ENCODE results near the gene LAMA3. TPM values are rescaled to one million over a fixed set of nuclear protein-coding genes. Genes with fewer than 3 reads are reported as not detected.

LAMA3 gene
- total and polyA plus RNA-seq, 9 donors, result 2.3 to 8.7 (median 3.6) TPM

DNA sequence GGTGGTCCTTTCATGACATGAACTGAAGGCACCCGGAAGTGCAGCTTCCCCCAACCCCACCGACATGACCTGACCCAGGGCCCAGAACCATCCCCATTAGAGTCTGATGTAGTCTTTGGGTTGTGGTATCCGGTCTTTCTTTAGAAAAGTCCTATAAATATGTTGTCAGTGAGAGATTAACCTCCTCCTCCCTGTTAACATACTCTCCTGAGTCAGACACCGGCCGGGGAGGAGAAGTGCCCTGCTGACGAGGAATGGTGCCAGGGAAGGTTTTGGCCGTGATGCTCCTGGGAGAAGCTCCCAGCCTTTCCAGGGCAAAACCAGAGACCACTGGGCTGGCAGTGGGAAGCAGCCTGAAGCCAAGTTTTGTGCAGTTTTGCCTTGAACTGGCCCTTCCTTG is 109.0 kb downstream of the LAMA3 start:
- DNase-seq, result no peak
- no peak overlapping the region for H3K27ac ChIP-seq (ENCODE audit: low read length)
- 67% methylated on average over 4 of the region's 7 CpGs for WGBS (ENCODE audit: insufficient coverage)
- H3K4me3 ChIP-seq (ENCODE audit: low read length), result no peak overlapping the region
- H3K4me1 ChIP-seq (ENCODE audit: control insufficient read depth, insufficient read depth, low read length), result no peaks in the 10 kb centered on the region
- H3K36me3 ChIP-seq (ENCODE audit: control insufficient read depth, insufficient read depth, low read length), result no peaks in the 10 kb centered on the region
- H3K9me3 ChIP-seq (replicated peaks; ENCODE audit: control insufficient read depth, low read depth, low read length), result no peaks in the 10 kb centered on the region
- H3K27me3 ChIP-seq (ENCODE audit: control insufficient read depth, insufficient read depth, low read length), result peaks cover 2% of the 10 kb centered on the region

DNA sequence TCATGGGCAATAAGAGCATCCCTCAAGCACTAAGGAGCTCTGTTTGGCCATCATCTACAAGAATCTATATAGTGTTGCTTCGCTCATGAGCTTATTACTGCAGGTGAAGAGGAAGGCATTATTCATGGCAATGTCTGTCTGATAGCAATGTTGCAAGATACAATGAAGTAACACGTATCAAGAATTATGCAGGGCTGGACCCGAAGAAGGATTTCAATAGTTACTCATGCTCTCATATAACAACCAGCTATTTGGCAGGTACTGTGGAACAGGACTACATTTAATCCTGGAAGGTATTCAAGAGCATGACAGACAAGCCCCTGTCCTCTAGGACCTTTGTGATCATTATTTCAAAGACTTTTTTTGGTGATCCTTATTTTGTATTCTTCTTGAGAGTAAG is 109.6 kb downstream of the LAMA3 start:
- no peaks in the 10 kb centered on the region for H3K9me3 ChIP-seq (replicated peaks; ENCODE audit: control insufficient read depth, low read depth, low read length)
- WGBS (ENCODE audit: insufficient coverage), result no CpG with 5 or more reads among the region's 3 CpGs

DNA sequence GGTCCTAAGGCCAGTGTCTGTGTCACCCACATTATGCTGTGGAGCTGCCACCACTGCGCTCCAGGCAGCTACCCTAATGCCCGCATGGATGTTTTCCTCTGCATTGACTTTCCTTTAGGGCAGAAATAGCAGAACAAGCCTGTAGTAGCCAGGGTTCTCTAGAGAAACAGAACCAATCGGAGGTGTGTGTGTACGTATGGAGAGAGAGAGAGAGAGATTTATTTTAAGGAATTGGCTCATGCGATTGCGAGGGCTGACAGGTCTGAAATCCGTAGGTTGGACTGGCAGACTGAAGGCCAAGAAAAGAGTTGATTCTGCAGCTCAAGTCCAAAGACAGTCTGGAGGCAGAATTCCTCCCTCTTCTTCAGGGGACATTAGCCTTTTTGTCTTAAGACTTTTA is 110.3 kb downstream of the LAMA3 start:
- no peaks in the 10 kb centered on the region for H3K36me3 ChIP-seq (ENCODE audit: control insufficient read depth, insufficient read depth, low read length)
- no peak overlapping the region for H3K4me3 ChIP-seq (ENCODE audit: low read length)
- 78% methylated on average over 6 of the region's 7 CpGs for WGBS (ENCODE audit: insufficient coverage)
- H3K9me3 ChIP-seq (replicated peaks; ENCODE audit: control insufficient read depth, low read depth, low read length), result no peaks in the 10 kb centered on the region
- no peak overlapping the region for H3K27ac ChIP-seq (ENCODE audit: low read length)
- H3K27me3 ChIP-seq (ENCODE audit: control insufficient read depth, insufficient read depth, low read length), result peaks cover 2% of the 10 kb centered on the region
- no peak for DNase-seq
- no peaks in the 10 kb centered on the region for H3K4me1 ChIP-seq (ENCODE audit: control insufficient read depth, insufficient read depth, low read length)

More for the DNA sequence above, 109.6 kb downstream of the LAMA3 start:
- Histone ChIP-seq H3K4me1 (ENCODE audit: control insufficient read depth, insufficient read depth, low read length) (no peaks in the 10 kb centered on the region), H3K4me3 (ENCODE audit: low read length) (no peak overlapping the region), H3K27ac (ENCODE audit: low read length) (no peak overlapping the region), H3K36me3 (ENCODE audit: control insufficient read depth, insufficient read depth, low read length) (no peaks in the 10 kb centered on the region), H3K27me3 (ENCODE audit: control insufficient read depth, insufficient read depth, low read length) (peaks cover 2% of the 10 kb centered on the region)
- DNase-seq, result peak; percentile 43

DNA sequence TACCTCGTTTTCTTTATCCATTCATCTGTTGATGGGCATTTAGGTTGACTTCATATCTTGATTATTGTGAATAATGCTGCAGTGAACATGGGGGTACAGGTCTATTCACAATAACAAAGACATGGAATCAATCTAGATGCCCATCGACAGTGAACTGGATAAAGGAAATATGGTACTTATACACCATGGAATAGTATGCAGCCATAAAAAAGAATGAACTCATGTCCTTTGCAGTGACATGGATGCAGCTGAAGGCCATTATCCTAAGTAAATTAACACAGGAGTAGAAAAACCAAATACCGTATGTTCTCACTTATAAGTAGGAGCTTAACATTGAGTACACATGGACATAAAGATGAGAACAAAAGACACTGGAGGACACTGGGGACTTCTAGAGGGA is 111.6 kb downstream of the LAMA3 start:
- WGBS (ENCODE audit: insufficient coverage), result no CpG with 5 or more reads among the region's 3 CpGs
- Histone ChIP-seq H3K9me3 (replicated peaks; ENCODE audit: control insufficient read depth, low read depth, low read length) (no peaks in the 10 kb centered on the region), H3K27me3 (ENCODE audit: control insufficient read depth, insufficient read depth, low read length) (peaks cover 2% of the 10 kb centered on the region), H3K4me3 (ENCODE audit: low read length) (no peak overlapping the region), H3K4me1 (ENCODE audit: control insufficient read depth, insufficient read depth, low read length) (no peaks in the 10 kb centered on the region), H3K27ac (ENCODE audit: low read length) (no peak overlapping the region), H3K36me3 (ENCODE audit: control insufficient read depth, insufficient read depth, low read length) (no peaks in the 10 kb centered on the region)
- DNase-seq, result no peak

DNA sequence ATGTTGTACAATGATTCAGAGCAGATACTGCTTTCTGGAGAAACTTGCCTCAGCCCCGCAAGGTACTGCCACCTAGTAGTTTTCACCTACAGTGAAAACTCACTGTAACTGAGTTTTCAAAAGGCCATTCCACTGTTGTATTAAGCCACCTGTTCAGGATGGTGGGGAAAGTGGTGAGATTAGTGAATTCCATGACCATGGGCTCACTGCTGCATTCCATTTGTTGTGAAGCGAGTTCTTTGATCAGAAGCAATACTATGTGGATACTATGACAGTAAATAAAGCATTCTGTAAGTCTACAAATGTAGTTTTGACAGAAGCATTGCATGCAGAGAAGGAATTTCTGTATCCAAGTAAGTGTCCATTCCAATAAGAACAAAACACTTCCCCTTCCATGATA is 113.6 kb downstream of the LAMA3 start:
- no peak overlapping the region for H3K27ac ChIP-seq (ENCODE audit: low read length)
- no peak for DNase-seq
- no CpG with 5 or more reads among the region's 2 CpGs for WGBS (ENCODE audit: insufficient coverage)

DNA sequence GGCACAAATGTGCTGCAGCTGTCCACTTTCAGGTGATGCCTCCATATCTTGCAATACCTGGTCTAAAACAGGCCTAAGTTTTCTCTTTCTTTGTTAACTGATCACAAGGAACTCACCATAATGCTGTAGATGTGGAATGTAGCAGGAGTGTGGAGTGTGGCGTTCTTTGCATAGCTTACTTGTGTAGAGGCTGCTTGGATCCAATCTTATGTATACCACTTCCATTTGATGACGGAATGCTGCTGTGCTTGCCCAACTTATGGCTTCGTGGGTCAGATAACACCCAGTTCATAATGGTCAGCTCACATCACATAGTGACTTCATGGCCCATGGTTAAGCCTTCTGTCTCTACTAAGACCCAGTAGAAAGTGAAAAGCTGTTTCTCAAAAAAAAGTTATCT is 114.5 kb downstream of the LAMA3 start:
- Histone ChIP-seq H3K27me3 (ENCODE audit: control insufficient read depth, insufficient read depth, low read length) (no peaks in the 10 kb centered on the region), H3K9me3 (replicated peaks; ENCODE audit: control insufficient read depth, low read depth, low read length) (no peaks in the 10 kb centered on the region), H3K27ac (ENCODE audit: low read length) (no peak overlapping the region), H3K4me1 (ENCODE audit: control insufficient read depth, insufficient read depth, low read length) (no peaks in the 10 kb centered on the region), H3K4me3 (ENCODE audit: low read length) (no peak overlapping the region), H3K36me3 (ENCODE audit: control insufficient read depth, insufficient read depth, low read length) (no peaks in the 10 kb centered on the region)
- no peak for DNase-seq
- WGBS (ENCODE audit: insufficient coverage), result 100% methylated on average over 2 of the region's 3 CpGs

More for the DNA sequence above, 113.6 kb downstream of the LAMA3 start:
- Histone ChIP-seq H3K27me3 (ENCODE audit: control insufficient read depth, insufficient read depth, low read length) (peaks cover 2% of the 10 kb centered on the region), H3K9me3 (replicated peaks; ENCODE audit: control insufficient read depth, low read depth, low read length) (no peaks in the 10 kb centered on the region), H3K4me1 (ENCODE audit: control insufficient read depth, insufficient read depth, low read length) (no peaks in the 10 kb centered on the region), H3K36me3 (ENCODE audit: control insufficient read depth, insufficient read depth, low read length) (no peaks in the 10 kb centered on the region), H3K4me3 (ENCODE audit: low read length) (no peak overlapping the region)

DNA sequence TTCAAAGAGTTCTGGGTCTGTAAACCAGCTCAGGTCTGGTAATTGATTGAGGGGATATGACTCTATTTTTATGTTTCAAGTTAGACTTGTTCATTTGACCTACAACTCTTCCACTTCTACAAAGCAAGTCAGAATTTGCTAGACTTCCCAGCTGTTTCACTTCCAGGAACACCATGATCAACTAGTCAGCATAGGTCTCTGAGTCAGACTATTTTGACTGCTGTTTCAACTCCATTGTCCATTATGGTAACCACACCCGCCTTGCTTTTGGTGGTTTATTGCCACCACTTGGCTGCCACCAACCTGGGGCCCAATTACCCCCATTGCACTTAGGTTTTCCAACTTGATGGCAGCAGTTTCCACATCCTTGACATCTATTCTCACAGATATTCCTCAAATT is 116.6 kb downstream of the LAMA3 start:
- Histone ChIP-seq H3K36me3 (ENCODE audit: control insufficient read depth, insufficient read depth, low read length) (no peaks in the 10 kb centered on the region), H3K9me3 (replicated peaks; ENCODE audit: control insufficient read depth, low read depth, low read length) (no peaks in the 10 kb centered on the region), H3K4me3 (ENCODE audit: low read length) (no peak overlapping the region), H3K27me3 (ENCODE audit: control insufficient read depth, insufficient read depth, low read length) (no peaks in the 10 kb centered on the region), H3K4me1 (ENCODE audit: control insufficient read depth, insufficient read depth, low read length) (no peaks in the 10 kb centered on the region), H3K27ac (ENCODE audit: low read length) (no peak overlapping the region)
- no peak for DNase-seq
- 67% methylated on average over 1 of the region's 1 CpG for WGBS (ENCODE audit: insufficient coverage)

DNA sequence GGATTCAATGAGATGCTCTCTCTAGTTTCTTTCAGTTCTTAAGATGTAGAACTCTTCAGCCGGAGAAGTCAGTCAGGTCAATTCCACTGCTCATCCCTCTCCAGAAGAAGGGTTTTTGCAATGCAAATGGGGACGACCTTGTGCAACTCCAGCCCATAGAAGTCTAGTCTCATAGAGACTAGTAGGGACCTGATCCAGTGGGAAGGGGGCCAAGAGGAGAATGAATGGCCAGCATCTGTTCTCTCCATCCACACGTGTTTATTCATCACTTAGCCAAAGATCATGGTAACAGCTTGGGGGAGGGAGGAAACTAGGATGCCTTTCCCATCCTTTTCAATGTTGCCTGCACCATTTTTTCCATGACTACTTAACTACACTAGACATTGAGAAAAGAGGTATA is 120.2 kb downstream of the LAMA3 start:
- Histone ChIP-seq H3K4me3 (ENCODE audit: low read length) (no peak overlapping the region), H3K27me3 (ENCODE audit: control insufficient read depth, insufficient read depth, low read length) (no peaks in the 10 kb centered on the region), H3K36me3 (ENCODE audit: control insufficient read depth, insufficient read depth, low read length) (no peaks in the 10 kb centered on the region), H3K4me1 (ENCODE audit: control insufficient read depth, insufficient read depth, low read length) (no peaks in the 10 kb centered on the region), H3K27ac (ENCODE audit: low read length) (no peak overlapping the region), H3K9me3 (replicated peaks; ENCODE audit: control insufficient read depth, low read depth, low read length) (no peaks in the 10 kb centered on the region)
- no CpG with 5 or more reads among the region's 3 CpGs for WGBS (ENCODE audit: insufficient coverage)
- DNase-seq, result peak; percentile 85

DNA sequence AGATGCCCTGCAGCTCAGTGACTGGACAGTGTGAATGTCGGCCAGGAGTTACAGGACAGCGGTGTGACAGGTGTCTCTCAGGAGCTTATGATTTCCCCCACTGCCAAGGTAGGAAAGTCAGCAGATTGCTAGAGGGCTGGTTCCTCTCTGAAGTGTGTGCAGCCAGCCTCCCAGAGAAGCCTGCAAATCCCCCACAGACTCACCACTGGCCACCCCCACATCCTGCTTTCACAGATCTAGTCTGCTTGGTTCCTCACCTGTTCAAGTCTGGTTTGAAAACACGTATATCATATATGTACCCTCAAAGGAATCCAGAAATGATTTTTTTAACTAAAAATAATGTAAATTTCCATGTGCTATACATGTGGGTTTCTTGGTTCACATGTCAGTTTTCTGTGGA is 121.1 kb downstream of the LAMA3 start:
- no peaks in the 10 kb centered on the region for H3K4me1 ChIP-seq (ENCODE audit: control insufficient read depth, insufficient read depth, low read length)

DNA sequence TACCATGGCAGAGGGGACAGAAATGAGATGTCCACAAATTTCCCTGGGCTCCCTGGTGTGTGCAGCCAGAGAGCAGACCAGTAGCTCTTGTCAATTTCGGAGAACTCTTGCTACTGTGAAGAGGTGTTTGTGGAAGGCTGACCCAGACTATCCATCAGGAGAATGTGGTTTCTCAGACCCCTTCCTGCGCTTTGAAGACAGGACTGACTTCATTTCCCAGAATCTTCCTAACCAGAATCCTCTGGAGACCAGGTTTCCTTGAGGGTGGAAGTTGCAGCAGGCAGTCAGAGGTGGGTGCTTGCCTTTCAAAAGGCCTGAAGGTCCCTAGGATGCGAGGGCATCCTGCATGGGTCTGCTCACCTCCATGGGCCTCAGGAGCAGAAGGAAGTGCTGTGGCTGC is 121.9 kb downstream of the LAMA3 start:
- H3K4me1 ChIP-seq (ENCODE audit: control insufficient read depth, insufficient read depth, low read length), result no peaks in the 10 kb centered on the region
- H3K4me3 ChIP-seq (ENCODE audit: low read length), result no peak overlapping the region
- no peaks in the 10 kb centered on the region for H3K9me3 ChIP-seq (replicated peaks; ENCODE audit: control insufficient read depth, low read depth, low read length)
- WGBS (ENCODE audit: insufficient coverage), result 100% methylated on average over 1 of the region's 3 CpGs
- H3K36me3 ChIP-seq (ENCODE audit: control insufficient read depth, insufficient read depth, low read length), result no peaks in the 10 kb centered on the region
- no peak for DNase-seq
- H3K27ac ChIP-seq (ENCODE audit: low read length), result no peak overlapping the region
- no peaks in the 10 kb centered on the region for H3K27me3 ChIP-seq (ENCODE audit: control insufficient read depth, insufficient read depth, low read length)

More for the DNA sequence above, 121.1 kb downstream of the LAMA3 start:
- no peak for DNase-seq
- Histone ChIP-seq H3K27ac (ENCODE audit: low read length) (no peak overlapping the region), H3K27me3 (ENCODE audit: control insufficient read depth, insufficient read depth, low read length) (no peaks in the 10 kb centered on the region), H3K36me3 (ENCODE audit: control insufficient read depth, insufficient read depth, low read length) (no peaks in the 10 kb centered on the region), H3K4me3 (ENCODE audit: low read length) (no peak overlapping the region), H3K9me3 (replicated peaks; ENCODE audit: control insufficient read depth, low read depth, low read length) (no peaks in the 10 kb centered on the region)
- WGBS (ENCODE audit: insufficient coverage), result 89% methylated on average over 2 of the region's 3 CpGs
